IPS DF 6.9 (cell line): ENCODE results near the gene TAOK2.
"Not testable (repeated sequence)": the region's sequence is repeated elsewhere in the genome, so short reads cannot be mapped to it uniquely, and the experiment has no call there.

Experiments used
- DNase-seq: peaks from one replicate; pipeline ENCODE4 v3.0.0-alpha.2; 2013; ENCODE audit warnings: low read depth, low spot score
- H3K27ac ChIP-seq: one replicate; pipeline ENCODE4 v1.5.1; 2013; ENCODE audit warnings: low read length, control low read depth
- H3K27me3 ChIP-seq: 2 replicates; pipeline ENCODE4 v1.6.1; 2013; ENCODE audit warnings: mild to moderate bottlenecking, low read length; ENCODE audit not compliant: control insufficient read depth, insufficient read depth
- H3K36me3 ChIP-seq: 2 replicates; pipeline ENCODE4 v1.6.1; 2013; ENCODE audit warnings: low read length; ENCODE audit not compliant: control insufficient read depth, insufficient read depth
- H3K4me1 ChIP-seq: 2 replicates; pipeline ENCODE4 v1.6.1; 2013; ENCODE audit warnings: low read length; ENCODE audit not compliant: control insufficient read depth, insufficient read depth
- H3K4me3 ChIP-seq: 2 replicates; pipeline ENCODE4 v1.5.1; 2013; ENCODE audit warnings: mild to moderate bottlenecking, low read length
- H3K9me3 ChIP-seq: 2 replicates; pipeline ENCODE4 v1.6.1; 2013; ENCODE audit warnings: low read length, inconsistent platforms; ENCODE audit not compliant: control insufficient read depth, insufficient read depth
- WGBS: extraction: QIAGEN DNeasy Blood & Tissue Kit; methylation state at CpG from one replicate; pipeline ENCODE4 v1.1.7; 2013; ENCODE audit warnings: mixed read lengths, missing lambda C conversion rate; ENCODE audit not compliant: insufficient read length, insufficient coverage; 5-methylcytosine and 5-hydroxymethylcytosine counted together

TAOK2 gene

GRCh38 chr16:29973384-29974246, at the start of gene TAOK2:
TAOK2 (plus strand) TSS chr16:29973868; CDS start chr16:29977773, 3,905 bp downstream.
- 0 out of 2 replicates have a peak, but pooled peaks cover 4% of the 10 kb centered on the region for H3K4me1 ChIP-seq
- H3K27ac ChIP-seq = no peak within 1 kb of the TSS
- H3K4me3 ChIP-seq = peak within 1 kb of the TSS; percentile 78
- H3K9me3 ChIP-seq = no peaks in the 10 kb centered on the region
- DNase-seq = peak; percentile 99
- peaks cover 8% of the 10 kb centered on the region; the same call in 1 of the 2 replicates for H3K36me3 ChIP-seq
- no peaks in the 10 kb centered on the region; the same call in 1 of the 2 replicates for H3K27me3 ChIP-seq
- no CpG with 5 or more reads among the region's 75 CpGs for whole genome bisulfite sequencing

DNA sequence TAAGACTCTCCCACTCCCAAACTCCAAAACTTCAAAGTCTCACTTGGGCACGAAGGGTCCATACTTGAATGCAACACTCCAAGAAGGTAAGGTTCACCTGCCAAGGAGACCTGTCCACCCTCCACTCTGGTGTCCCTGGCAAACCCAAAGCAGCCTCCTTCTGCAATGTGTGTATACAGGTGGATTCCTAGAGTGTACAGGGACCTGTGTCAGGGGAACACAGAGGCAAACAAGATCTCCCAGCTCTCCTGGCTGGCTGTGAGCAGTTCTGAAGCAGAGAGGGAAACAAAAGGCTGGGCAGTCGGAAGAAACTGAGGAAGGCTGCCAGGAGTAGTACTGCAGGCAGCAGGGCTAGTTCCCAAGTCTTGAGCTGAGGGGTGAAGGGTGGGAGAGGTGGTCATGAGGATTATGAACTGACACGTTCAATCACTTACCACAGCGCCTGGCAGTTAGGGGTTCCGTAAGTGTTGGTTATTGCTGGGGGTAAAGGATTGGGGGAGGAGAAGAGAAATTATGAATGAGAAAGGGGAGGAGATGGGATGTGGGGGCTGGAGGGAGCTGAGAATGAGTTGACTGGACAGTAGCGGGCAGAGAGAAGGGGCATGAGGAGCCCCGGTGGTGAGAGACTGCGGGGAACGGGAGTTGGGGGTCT, 48.4 kb upstream of the TAOK2 start:
- 100% methylated on average over 1 of the region's 9 CpGs for WGBS
- H3K36me3 ChIP-seq = 0 out of 2 replicates have a peak, but pooled peaks cover 3% of the 10 kb centered on the region
- H3K9me3 ChIP-seq = no peaks in the 10 kb centered on the region
- H3K27me3 ChIP-seq = no peaks in the 10 kb centered on the region
- no peak for DNase-seq
- no peaks in the 10 kb centered on the region for H3K4me1 ChIP-seq
- peak overlapping the region; percentile 90; the same call in 1 of the 2 replicates for H3K4me3 ChIP-seq
- H3K27ac ChIP-seq = no peak overlapping the region

GRCh38 chr16:29925781-29926710, 47.6 kb upstream of the TAOK2 start, which contains the start of gene KCTD13:
KCTD13 (minus strand) TSS chr16:29926226; CDS start chr16:29926033, 193 bp downstream.
- Histone ChIP-seq H3K4me3 (peak within 1 kb of the TSS; percentile 90), H3K36me3 (0 out of 2 replicates have a peak, but pooled peaks cover 3% of the 10 kb centered on the region), H3K27ac (no peak within 1 kb of the TSS), H3K9me3 (no peaks in the 10 kb centered on the region), H3K4me1 (no peaks in the 10 kb centered on the region), H3K27me3 (no peaks in the 10 kb centered on the region)
- peak; percentile 39 for DNase-seq
- WGBS = no CpG with 5 or more reads among the region's 89 CpGs

- no peak for DNase-seq
- 0 out of 2 replicates have a peak, but pooled peaks cover 3% of the 10 kb centered on the region for H3K36me3 ChIP-seq
- peak overlapping the region; percentile 58; the same call in 1 of the 2 replicates for H3K4me3 ChIP-seq
- no peaks in the 10 kb centered on the region for H3K27me3 ChIP-seq
- H3K4me1 ChIP-seq = no peaks in the 10 kb centered on the region
- no peaks in the 10 kb centered on the region for H3K9me3 ChIP-seq
- H3K27ac ChIP-seq = no peak overlapping the region
- WGBS = no CpG with 5 or more reads among the region's 12 CpGs
These were observed 47.0 kb upstream of the TAOK2 start for GRCh38 chr16:29926711-29927052.

DNA sequence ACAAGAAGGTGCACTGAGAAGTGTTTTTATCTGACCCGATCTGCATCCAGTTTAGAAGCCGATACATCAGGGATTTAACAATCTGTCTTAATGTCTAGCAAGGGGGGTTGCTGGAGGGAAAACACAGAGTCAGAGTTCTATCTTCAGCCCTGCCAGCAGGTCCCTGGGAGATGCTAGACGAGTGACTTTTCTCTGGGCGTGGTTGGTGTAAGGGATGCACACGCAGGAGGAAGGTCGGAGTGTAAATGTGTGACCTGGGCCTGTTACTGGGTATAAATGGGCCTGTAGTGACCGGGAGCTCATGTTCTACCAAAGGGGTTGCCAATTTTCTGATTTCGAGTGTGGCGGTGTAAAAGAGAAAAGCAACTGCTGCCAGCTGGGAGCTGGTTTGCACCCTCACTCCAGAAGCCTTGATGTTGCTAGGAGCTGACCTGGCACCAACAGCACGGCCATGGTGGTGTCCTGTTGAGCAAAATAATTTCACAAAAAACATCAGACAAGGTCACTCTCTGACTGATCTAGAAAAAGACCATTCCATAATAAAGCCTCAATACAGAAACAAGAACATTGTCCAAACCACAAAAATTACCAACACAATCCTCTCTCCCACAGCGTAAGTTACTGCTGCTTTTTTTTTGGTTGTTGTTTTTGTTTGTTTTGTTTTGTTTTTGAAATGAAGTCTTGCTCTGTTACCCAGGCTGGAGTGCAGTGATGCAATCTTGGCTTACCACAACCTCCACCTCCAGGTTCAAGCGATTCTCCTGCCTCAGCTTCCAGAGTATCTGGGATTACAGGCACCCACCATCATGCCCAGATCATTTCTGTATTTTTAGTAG, 46.4 kb upstream of the TAOK2 start:
- Histone ChIP-seq H3K4me1 (no peaks in the 10 kb centered on the region), H3K27me3 (no peaks in the 10 kb centered on the region), H3K27ac (no peak overlapping the region), H3K9me3 (no peaks in the 10 kb centered on the region), H3K4me3 (no peak overlapping the region), H3K36me3 (0 out of 2 replicates have a peak, but pooled peaks cover 3% of the 10 kb centered on the region)
- no CpG with 5 or more reads among the region's 12 CpGs for WGBS
- no peak for DNase-seq

DNA sequence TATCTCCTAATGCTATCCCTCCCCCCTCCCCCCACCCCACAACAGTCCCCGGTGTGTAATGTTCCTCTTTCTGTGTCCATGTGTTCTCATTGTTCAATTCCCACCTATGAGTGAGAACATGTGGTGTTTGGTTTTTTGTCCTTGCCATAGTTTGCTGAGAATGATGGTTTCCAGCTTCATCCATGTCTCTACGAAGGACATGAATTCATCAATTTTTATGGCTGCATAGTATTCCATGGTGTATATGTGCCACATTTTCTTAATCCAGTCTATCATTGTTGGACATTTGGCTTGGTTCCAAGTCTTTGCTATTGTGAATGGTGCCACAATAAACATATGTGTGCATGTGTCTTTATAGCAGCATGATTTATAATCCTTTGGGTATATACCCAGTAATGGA, 41.9 kb upstream of the TAOK2 start:
- not testable (repeated sequence) for H3K9me3 ChIP-seq, H3K27ac ChIP-seq, H3K36me3 ChIP-seq, H3K4me1 ChIP-seq, H3K27me3 ChIP-seq, DNase-seq, H3K4me3 ChIP-seq
- no CpG with 5 or more reads among the region's 2 CpGs for WGBS

GRCh38 chr16:29940656-29941055, 33.0 kb upstream of the TAOK2 start:
- no CpG with 5 or more reads among the region's 4 CpGs for WGBS
- H3K9me3 ChIP-seq = no peaks in the 10 kb centered on the region
- no peak overlapping the region for H3K4me3 ChIP-seq
- H3K27ac ChIP-seq = no peak overlapping the region
- no peaks in the 10 kb centered on the region for H3K27me3 ChIP-seq
- DNase-seq = no peak
- no peaks in the 10 kb centered on the region for H3K4me1 ChIP-seq
- no peaks in the 10 kb centered on the region for H3K36me3 ChIP-seq

DNA sequence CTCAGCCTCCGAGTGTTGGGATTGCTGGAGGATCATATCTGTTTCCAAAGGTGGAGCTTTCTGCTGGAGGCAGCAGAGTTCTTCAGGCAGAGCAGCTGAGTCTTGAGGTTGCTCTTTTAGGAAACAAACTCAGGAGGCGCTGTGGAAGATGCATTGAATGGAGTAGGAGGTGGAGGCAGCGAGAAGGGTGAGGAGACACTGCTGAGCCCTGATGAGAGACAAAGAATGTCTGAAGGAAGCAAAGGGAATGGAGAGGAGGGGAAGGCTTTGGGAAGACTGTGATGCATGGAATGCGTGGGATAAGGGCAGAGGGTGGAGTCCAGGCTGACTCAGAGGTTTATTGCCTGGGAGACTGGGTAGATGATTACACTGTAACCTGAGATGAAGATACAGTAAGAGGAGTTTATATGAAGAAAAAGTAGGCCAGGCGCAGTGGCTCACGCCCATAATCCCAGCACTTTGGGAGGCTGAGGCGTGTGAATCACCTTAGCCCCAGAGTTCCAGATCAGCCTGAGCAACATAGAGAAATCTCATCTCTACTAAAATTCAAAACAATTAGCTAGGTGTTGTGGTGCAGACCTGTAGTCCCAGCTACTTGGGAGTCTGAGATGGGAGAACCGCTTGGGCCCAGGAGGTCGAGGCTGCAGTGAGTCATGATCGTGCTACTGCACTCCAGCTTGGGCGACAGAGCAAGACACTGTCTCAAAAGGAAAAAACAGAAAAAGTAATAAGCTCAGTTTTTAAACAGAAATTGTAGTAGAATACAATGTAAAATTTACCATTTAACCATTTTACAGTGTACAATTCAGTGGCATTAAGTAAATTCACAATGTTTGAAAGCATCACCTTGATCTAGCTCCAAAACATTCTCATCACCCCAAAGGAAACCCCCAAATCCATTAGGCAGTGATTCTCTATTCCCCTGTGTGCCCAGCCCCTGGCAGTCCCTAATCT, 29.5 kb upstream of the TAOK2 start:
- H3K4me1 ChIP-seq = no peaks in the 10 kb centered on the region
- no peaks in the 10 kb centered on the region for H3K27me3 ChIP-seq
- H3K4me3 ChIP-seq = no peak overlapping the region
- H3K9me3 ChIP-seq = no peaks in the 10 kb centered on the region
- no CpG with 5 or more reads among the region's 11 CpGs for WGBS
- DNase-seq = peak; percentile 47
- H3K27ac ChIP-seq = no peak overlapping the region
- H3K36me3 ChIP-seq = no peaks in the 10 kb centered on the region

GRCh38 chr16:29947897-29948296, 25.8 kb upstream of the TAOK2 start:
- H3K27me3 ChIP-seq = no peaks in the 10 kb centered on the region
- no CpG with 5 or more reads among the region's 2 CpGs for WGBS
- no peak overlapping the region for H3K4me3 ChIP-seq
- H3K27ac ChIP-seq = no peak overlapping the region
- no peak for DNase-seq
- H3K4me1 ChIP-seq = 0 out of 2 replicates have a peak, but pooled peaks cover 2% of the 10 kb centered on the region
- no peaks in the 10 kb centered on the region for H3K9me3 ChIP-seq
- H3K36me3 ChIP-seq = no peaks in the 10 kb centered on the region
